H1 (cell line): ENCODE data around the gene CC2D1A. TPM values are rescaled to one million over a fixed set of nuclear protein-coding genes. Genes with fewer than 3 reads are reported as not detected.

Experiments
- CTCF ChIA-PET: fragments of 300-600 bp; sonication (Branson Sonifier 250); formaldehyde crosslinking; loops from one replicate; lab custom pipeline; 2021; ENCODE audit not compliant: partially characterized antibody; lab: Charles Lee
- POLR2A ChIA-PET: fragments of 300-600 bp; sonication (Branson Sonifier 250); formaldehyde crosslinking; loops from one replicate; lab custom pipeline; 2021; ENCODE audit warnings: inconsistent platforms; ENCODE audit not compliant: partially characterized antibody; lab: Charles Lee
- DNase-seq, 2 experiments: peaks; one replicate each; pipeline versions ENCODE4 v3.0.0 to v3.0.0-alpha.2; 2010 to 2022; ENCODE audit warnings: low spot score in 2 of 2, low read depth in 1 of 2, mixed read lengths in 1 of 2
- FAIRE-seq: peaks from 2 replicates; lab custom pipeline; 2011; peaks lifted over from hg19 to GRCh38; lab: Jason Lieb, UNC
- H2AFZ ChIP-seq: 2 replicates; pipeline ENCODE4 v1.8.1; 2012; ENCODE audit warnings: low read length, inconsistent platforms
- H2AK5ac ChIP-seq: 2 replicates; pipeline ENCODE4 v1.6.1; 2013; ENCODE audit warnings: low read depth, low read length
- H2BK120ac ChIP-seq: replicated peaks from 2 replicates; pipeline ENCODE3; 2013; ENCODE audit warnings: low read depth, low read length, inconsistent platforms
- H2BK12ac ChIP-seq: 2 replicates; pipeline ENCODE4 v1.6.1; 2013; ENCODE audit warnings: low read depth, low read length
- H2BK15ac ChIP-seq: 2 replicates; pipeline ENCODE4 v1.6.1; 2013; ENCODE audit warnings: low read length
- H2BK20ac ChIP-seq: 2 replicates; pipeline ENCODE4 v1.6.1; 2013; ENCODE audit warnings: low read length
- H2BK5ac ChIP-seq: 2 replicates; pipeline ENCODE4 v1.6.1; 2013; ENCODE audit warnings: low read depth, low read length
- H3K14ac ChIP-seq: 2 replicates; pipeline ENCODE4 v1.6.1; 2013; ENCODE audit warnings: inconsistent platforms; ENCODE audit not compliant: insufficient read length
- H3K18ac ChIP-seq: 2 replicates; pipeline ENCODE4 v1.6.1; 2013; ENCODE audit warnings: low read length; ENCODE audit errors: extremely low read depth
- H3K23ac ChIP-seq: 2 replicates; pipeline ENCODE4 v1.6.1; 2013; ENCODE audit warnings: inconsistent platforms; ENCODE audit not compliant: insufficient read length
- H3K23me2 ChIP-seq: 2 replicates; pipeline ENCODE4 v1.6.1; 2013; ENCODE audit warnings: low read depth, low read length
- H3K27ac ChIP-seq: 2 replicates; pipeline ENCODE4 v1.6.1; 2011; ENCODE audit warnings: low read depth, low read length, inconsistent platforms
- H3K27me3 ChIP-seq, 4 experiments: replicated peaks in 1 of 4; 1 replicate in 1 of 4; 2 replicates in 3 of 4; pipeline versions ENCODE4 v1.6.1 to v1.8.1; 2011 to 2013; ENCODE audit warnings: low read length in 3 of 4, mild to moderate bottlenecking in 3 of 4, inconsistent platforms in 2 of 4, mixed read lengths in 2 of 4, moderate library complexity in 1 of 4; ENCODE audit not compliant: control insufficient read depth in 3 of 4, insufficient read depth in 3 of 4; ENCODE audit errors: extremely low read depth in 1 of 4
- H3K36me3 ChIP-seq, 4 experiments: 2 replicates each; pipeline versions ENCODE4 v1.6.1 to v1.8.1; 2011 to 2013; ENCODE audit warnings: mild to moderate bottlenecking in 4 of 4, low read length in 3 of 4, moderate library complexity in 2 of 4, control low read depth in 1 of 4, inconsistent platforms in 1 of 4; ENCODE audit not compliant: insufficient read depth in 4 of 4, control insufficient read depth in 2 of 4
- H3K4ac ChIP-seq: replicated peaks from 2 replicates; pipeline ENCODE3; 2013; ENCODE audit warnings: low read length, low read depth, mixed read lengths, inconsistent platforms; ENCODE audit not compliant: insufficient read length
- H3K4me1 ChIP-seq, 4 experiments: replicated peaks in 1 of 4; 1 replicate in 1 of 4; 2 replicates in 3 of 4; pipeline versions ENCODE4 v1.6.1 to v1.8.1; 2011 to 2013; ENCODE audit warnings: low read length in 3 of 4, inconsistent platforms in 2 of 4, mixed read lengths in 1 of 4; ENCODE audit not compliant: insufficient read depth in 4 of 4, control insufficient read depth in 3 of 4
- H3K4me2 ChIP-seq, 2 experiments: 2 replicates each; pipeline versions ENCODE4 v1.6.1 to v1.8.1; 2011 to 2013; ENCODE audit warnings: low read depth in 2 of 2, low read length in 2 of 2, control low read depth in 1 of 2, inconsistent platforms in 1 of 2, mild to moderate bottlenecking in 1 of 2; ENCODE audit not compliant: insufficient read depth in 1 of 2
- H3K4me3 ChIP-seq, 4 experiments: fragments of 200-600, 300-600 bp in 1 of 4; sonication (generic), shearing (Covaris generic), sonication (Bioruptor Twin) in 1 of 4; 2 replicates each; pipeline versions ENCODE4 v1.5.1 to v1.8.1; 2011 to 2016; ENCODE audit warnings: low read length in 4 of 4, low read depth in 3 of 4, control low read depth in 2 of 4, inconsistent platforms in 2 of 4, mild to moderate bottlenecking in 2 of 4, mixed read lengths in 1 of 4, moderate library complexity in 1 of 4; ENCODE audit not compliant: insufficient read depth in 2 of 4; ENCODE audit errors: extremely low read depth in 1 of 4
- H3K56ac ChIP-seq: replicated peaks from 2 replicates; pipeline ENCODE3; 2013; ENCODE audit warnings: low read depth, mild to moderate bottlenecking, mixed read lengths, low read length, inconsistent platforms; ENCODE audit not compliant: insufficient read length
- H3K79me1 ChIP-seq: 2 replicates; pipeline ENCODE4 v1.6.1; 2013; ENCODE audit warnings: low read depth, low read length, control low read depth
- H3K79me2 ChIP-seq, 2 experiments: 2 replicates each; pipeline versions ENCODE4 v1.6.1 to v1.8.1; 2012 to 2013; ENCODE audit warnings: low read length in 2 of 2, mild to moderate bottlenecking in 2 of 2, inconsistent platforms in 1 of 2; ENCODE audit not compliant: insufficient read depth in 2 of 2, control insufficient read depth in 1 of 2
- H3K9ac ChIP-seq, 4 experiments: replicated peaks in 1 of 4; 1 replicate in 1 of 4; 2 replicates in 3 of 4; pipeline versions ENCODE4 v1.6.1 to v1.8.1; 2011 to 2013; ENCODE audit warnings: low read depth in 3 of 4, low read length in 3 of 4, control low read depth in 2 of 4, mild to moderate bottlenecking in 2 of 4, moderate library complexity in 2 of 4, inconsistent platforms in 1 of 4; ENCODE audit errors: extremely low read depth in 1 of 4
- H3K9me3 ChIP-seq, 2 experiments: 2 replicates each; pipeline versions ENCODE4 v1.6.1 to v1.8.1; 2012 to 2013; ENCODE audit warnings: mild to moderate bottlenecking in 2 of 2, moderate library complexity in 2 of 2, control low read depth in 1 of 2, inconsistent platforms in 1 of 2, low read depth in 1 of 2, low read length in 1 of 2, mixed read lengths in 1 of 2; ENCODE audit not compliant: insufficient read depth in 2 of 2
- H4K20me1 ChIP-seq, 2 experiments: replicated peaks in 1 of 2; 2 replicates each; pipeline versions ENCODE3 to v1.8.1; 2011 to 2013; ENCODE audit warnings: inconsistent platforms in 2 of 2, low read length in 2 of 2, mild to moderate bottlenecking in 1 of 2; ENCODE audit not compliant: insufficient read depth in 2 of 2, control insufficient read depth in 1 of 2
- H4K5ac ChIP-seq: 2 replicates; pipeline ENCODE4 v1.6.1; 2013; ENCODE audit warnings: low read length, low read depth, mixed read lengths, inconsistent platforms; ENCODE audit not compliant: insufficient read length
- H4K8ac ChIP-seq: 2 replicates; pipeline ENCODE4 v1.8.0; 2013; ENCODE audit warnings: mild to moderate bottlenecking, moderate library complexity, low read length, inconsistent platforms; ENCODE audit not compliant: insufficient read depth; ENCODE audit errors: extremely low read depth
- H4K91ac ChIP-seq: replicated peaks from 2 replicates; pipeline ENCODE3; 2013; ENCODE audit warnings: low read length, mixed read lengths, inconsistent platforms; ENCODE audit not compliant: insufficient read length
- BACH1 ChIP-seq: IDR thresholded peaks from 2 replicates; pipeline ENCODE4 v1.6.1; 2012; ENCODE audit warnings: low read length, improper control_type of control experiment
- CTBP2 ChIP-seq: IDR thresholded peaks from 2 replicates; pipeline ENCODE4 v1.7.0; 2011; ENCODE audit warnings: borderline replicate concordance, mild to moderate bottlenecking, moderate library complexity, mixed read lengths, low read length; ENCODE audit not compliant: insufficient read depth, insufficient read length
- MAFK ChIP-seq: IDR thresholded peaks from 2 replicates; pipeline ENCODE4 v1.6.1; 2012; ENCODE audit warnings: low read depth, mild to moderate bottlenecking, improper control_type of control experiment, low read length
- NANOG ChIP-seq: IDR thresholded peaks from 2 replicates; pipeline ENCODE4 v1.6.1; 2011; ENCODE audit warnings: low read length, low read depth, mild to moderate bottlenecking, inconsistent platforms; ENCODE audit not compliant: insufficient read depth, poor library complexity, severe bottlenecking
- SIN3A ChIP-seq, 2 experiments: IDR thresholded peaks in 1 of 2; conservative IDR thresholded peaks in 1 of 2; 2 replicates each; pipeline ENCODE4 v1.6.1; 2011 to 2012; ENCODE audit warnings: low read length in 2 of 2, improper control_type of control experiment in 1 of 2, low read depth in 1 of 2, mild to moderate bottlenecking in 1 of 2
- SP2 ChIP-seq: IDR thresholded peaks from 2 replicates; pipeline ENCODE4 v1.6.1; 2012; ENCODE audit warnings: mild to moderate bottlenecking, low read length, inconsistent platforms
- SP4 ChIP-seq: IDR thresholded peaks from 2 replicates; pipeline ENCODE4 v1.6.1; 2012; ENCODE audit warnings: low read length, inconsistent platforms
- WGBS, 2 experiments: shearing (Covaris generic) in 1 of 2; methylation state at CpG; one replicate each; pipeline versions ENCODE4 v1.1.6 to v1.1.7; 2013 to 2015; ENCODE audit warnings: low lambda C conversion rate in 2 of 2, mixed read lengths in 2 of 2, inconsistent platforms in 1 of 2, low coverage in 1 of 2, missing lambda C conversion rate in 1 of 2; ENCODE audit not compliant: insufficient replicate concordance in 2 of 2, insufficient coverage in 1 of 2, insufficient read length in 1 of 2; ENCODE audit errors: extremely low coverage in 1 of 2, missing lambda C conversion rate in 1 of 2; 5-methylcytosine and 5-hydroxymethylcytosine counted together
- polyA plus RNA-seq, 7 experiments: library from polyadenylated mRNA; depleted of rRNA in 3 of 7; stranded (reverse) in 5 of 7; unstranded in 2 of 7; fragments of >200 nt in 5 of 7; fragments of 200-250 nt in 2 of 7; gene quantifications; 1 replicate in 5 of 7; 2 replicates in 1 of 7; 4 replicates in 1 of 7; pipeline versions ENCODE4 v1.2.1 to v1.2.3, GENCODE V29; 2011 to 2013; ENCODE audit warnings: missing spikeins in 2 of 7, mixed read lengths in 2 of 7
- total RNA-seq: library from RNA; stranded (reverse); fragmentation: NEBNext Ultra II Directional; extraction: Animal tissue kit (Norgen Biotek cat#: 25700); gene quantifications from 2 replicates; pipeline ENCODE4 v1.2.1, GENCODE V29; 2021

Gene CC2D1A
- total and polyA plus RNA-seq, 2 of the 8 experiments (the other 6 are each of a cell fraction or from before 2014, with no cell fraction given), result 12.5 to 33.0 TPM

GRCh38 chr19:13929340-13929739 is 23.3 kb downstream of the CC2D1A start:
- Histone ChIP-seq H3K4me2 (no peak overlapping the region), H3K9me3 (no peaks in the 10 kb centered on the region), H3K4ac (no peak overlapping the region), H2BK120ac (no peak overlapping the region), H4K8ac (no peak overlapping the region), H2BK5ac (no peak overlapping the region), H2BK20ac (no peak overlapping the region), H3K79me1 (no peaks in the 10 kb centered on the region), H4K5ac (no peak overlapping the region), H3K23ac (no peak overlapping the region), H2BK15ac (no peak overlapping the region), H4K91ac (no peak overlapping the region), H2AK5ac (no peak overlapping the region), H3K79me2 (no peaks in the 10 kb centered on the region), H3K18ac (no peak overlapping the region), H3K56ac (no peak overlapping the region), H3K14ac (no peak overlapping the region), H2BK12ac (no peak overlapping the region), H3K27ac (no peak overlapping the region), H3K27me3 (no peaks in the 10 kb centered on the region), H2AFZ (no peak overlapping the region), H3K23me2 (no peaks in the 10 kb centered on the region), H3K4me1 (peaks cover 0 to 11% (median under 1%) of the 10 kb centered on the region in 4 experiments; a peak in 4 of 7 replicates), H4K20me1 (peaks cover 0 to under 1% of the 10 kb centered on the region in 2 experiments), H3K4me3 (no peak overlapping the region), H3K9ac (no peak overlapping the region), H3K36me3 (peaks cover 2 to 23% (median 14%) of the 10 kb centered on the region in 4 experiments; a peak in 7 of 8 replicates)
- no peak for DNase-seq
- POLR2A ChIA-PET, result interaction anchor here (1.0 to 5.4 kb wide), 4 partner anchors 10 to 33 kb away, joined by 3 to 39 read pairs (median 4); partner anchors contain the start of gene DCAF15
- FAIRE-seq, result no peak
- 96% methylated on average over 12 of the region's 12 CpGs; no CpG with 5 or more reads in 1 of the 2 experiments for WGBS, 2 experiments
- CTCF ChIA-PET, result interaction anchor here (0.6 kb wide), 2 partner anchors 48 to 131 kb away, joined by 3 to 4 read pairs; no protein-coding TSS in a partner anchor
- TF ChIP-seq MAFK (no peak), BACH1 (no peak), CTBP2 (no peak), SP2 (no peak), NANOG (no peak), SP4 (no peak), SIN3A (conservative IDR thresholded peaks at IDR 0.05 in 1 of 2, IDR thresholded peaks at IDR 0.05 in 1 of 2; ENCODE audit: low read depth in 1 of 2, low read length in 2 of 2) (no peak)
